PFSK-1 (cell line): ENCODE measurements around the gene MRAP.

Source experiments
- FOXP2 ChIP-seq: optimal IDR thresholded peaks from 2 replicates; pipeline ENCODE3; 2011; ENCODE audit warnings: borderline replicate concordance, control low read depth, inconsistent platforms; ENCODE audit not compliant: insufficient read depth; ENCODE audit errors: extremely low read length, extremely low read depth
- POLR2AphosphoS5 ChIP-seq: IDR thresholded peaks from 2 replicates; pipeline ENCODE4 v1.6.1; 2012; ENCODE audit warnings: low read depth, mild to moderate bottlenecking, control low read depth, low read length, moderate library complexity
- SIN3A ChIP-seq: IDR thresholded peaks from 2 replicates; pipeline ENCODE4 v1.6.1; 2012; ENCODE audit warnings: mild to moderate bottlenecking, low read length, moderate library complexity, borderline replicate concordance; ENCODE audit not compliant: insufficient read depth
- TAF1 ChIP-seq: IDR thresholded peaks from 2 replicates; pipeline ENCODE4 v1.6.1; 2012; ENCODE audit warnings: low read length, control low read depth, borderline replicate concordance; ENCODE audit not compliant: insufficient read depth
- TF ChIP-seq, protein P1 (sequence below), 2 experiments: IDR thresholded peaks; 2 replicates each; pipeline versions ENCODE4 v1.6.1 to v1.8.0; 2011 to 2012; ENCODE audit warnings: low read depth in 2 of 2, low read length in 2 of 2, control low read depth in 1 of 2, inconsistent platforms in 1 of 2, mild to moderate bottlenecking in 1 of 2, moderate library complexity in 1 of 2; ENCODE audit not compliant: insufficient read depth in 1 of 2

GRCh38 chr21:32353002-32353711 is 54.5 kb downstream of the MRAP start:
- TF ChIP-seq POLR2AphosphoS5 (no peak), FOXP2 (no peak), TAF1 (no peak), SIN3A (no peak)
- TF ChIP-seq, protein P1, sequence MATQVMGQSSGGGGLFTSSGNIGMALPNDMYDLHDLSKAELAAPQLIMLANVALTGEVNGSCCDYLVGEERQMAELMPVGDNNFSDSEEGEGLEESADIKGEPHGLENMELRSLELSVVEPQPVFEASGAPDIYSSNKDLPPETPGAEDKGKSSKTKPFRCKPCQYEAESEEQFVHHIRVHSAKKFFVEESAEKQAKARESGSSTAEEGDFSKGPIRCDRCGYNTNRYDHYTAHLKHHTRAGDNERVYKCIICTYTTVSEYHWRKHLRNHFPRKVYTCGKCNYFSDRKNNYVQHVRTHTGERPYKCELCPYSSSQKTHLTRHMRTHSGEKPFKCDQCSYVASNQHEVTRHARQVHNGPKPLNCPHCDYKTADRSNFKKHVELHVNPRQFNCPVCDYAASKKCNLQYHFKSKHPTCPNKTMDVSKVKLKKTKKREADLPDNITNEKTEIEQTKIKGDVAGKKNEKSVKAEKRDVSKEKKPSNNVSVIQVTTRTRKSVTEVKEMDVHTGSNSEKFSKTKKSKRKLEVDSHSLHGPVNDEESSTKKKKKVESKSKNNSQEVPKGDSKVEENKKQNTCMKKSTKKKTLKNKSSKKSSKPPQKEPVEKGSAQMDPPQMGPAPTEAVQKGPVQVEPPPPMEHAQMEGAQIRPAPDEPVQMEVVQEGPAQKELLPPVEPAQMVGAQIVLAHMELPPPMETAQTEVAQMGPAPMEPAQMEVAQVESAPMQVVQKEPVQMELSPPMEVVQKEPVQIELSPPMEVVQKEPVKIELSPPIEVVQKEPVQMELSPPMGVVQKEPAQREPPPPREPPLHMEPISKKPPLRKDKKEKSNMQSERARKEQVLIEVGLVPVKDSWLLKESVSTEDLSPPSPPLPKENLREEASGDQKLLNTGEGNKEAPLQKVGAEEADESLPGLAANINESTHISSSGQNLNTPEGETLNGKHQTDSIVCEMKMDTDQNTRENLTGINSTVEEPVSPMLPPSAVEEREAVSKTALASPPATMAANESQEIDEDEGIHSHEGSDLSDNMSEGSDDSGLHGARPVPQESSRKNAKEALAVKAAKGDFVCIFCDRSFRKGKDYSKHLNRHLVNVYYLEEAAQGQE (IDR thresholded peaks at IDR 0.05; ENCODE audit: insufficient read depth in 1 of 2, low read depth in 2 of 2, low read length in 2 of 2), result no peak
